RCC 7860 (cell line): ENCODE measurements around the gene MRPS7.
A peak's percentile ranks its signal among the peaks of the same experiment; 100 is the strongest.
"Not testable (repeated sequence)": the region's sequence is repeated elsewhere in the genome, so short reads cannot be mapped to it uniquely, and the experiment has no call there.

Experiments used
- DNase-seq: peaks from one replicate; pipeline ENCODE4 v3.0.0-alpha.2; 2015; ENCODE audit warnings: low spot score
- FAIRE-seq: peaks from 2 replicates; lab custom pipeline; 2012; peaks lifted over from hg19 to GRCh38; lab: Jason Lieb, UNC

Gene MRPS7

GRCh38 chr17:75270966-75271232, 9.2 kb downstream of the MRPS7 start, which contains the start of gene MIF4GD:
Gene MIF4GD (minus strand): TSS chr17:75271231. CDS start chr17:75270195, 1,036 bp downstream.
- no peak for FAIRE-seq
- DNase-seq, result no peak

GRCh38 chr17:75271233-75271954, 9.7 kb downstream of the MRPS7 start:
- no peak for FAIRE-seq

GRCh38 chr17:75271955-75272847, 10.5 kb downstream of the MRPS7 start:
- no peak for FAIRE-seq
- no peak for DNase-seq

More at GRCh38 chr17:75271233-75271954, 9.7 kb downstream of the MRPS7 start:
- DNase-seq, result peak; percentile 63

GRCh38 chr17:75272848-75273184, 11.1 kb downstream of the MRPS7 start:
- DNase-seq, result no peak
- FAIRE-seq, result no peak

- no peak for FAIRE-seq
- DNase-seq, result peak; percentile 60
Measured at GRCh38 chr17:75273977-75274708, 12.5 kb downstream of the MRPS7 start.

GRCh38 chr17:75277664-75278071, 16.0 kb downstream of the MRPS7 start:
- FAIRE-seq (no peak), DNase-seq (no peak)

- not testable (repeated sequence) for FAIRE-seq, DNase-seq
Measured at GRCh38 chr17:75280189-75280588, 18.5 kb downstream of the MRPS7 start.

- FAIRE-seq, result no peak
- no peak for DNase-seq
Measured at GRCh38 chr17:75285123-75285522, 23.4 kb downstream of the MRPS7 start.

- DNase-seq (no peak), FAIRE-seq (no peak)
Measured at GRCh38 chr17:75287221-75287620, 25.5 kb downstream of the MRPS7 start.

- no peak for FAIRE-seq
- no peak for DNase-seq
Measured at GRCh38 chr17:75288359-75288758, 26.7 kb downstream of the MRPS7 start.

- FAIRE-seq, result no peak
- peak; percentile 10 for DNase-seq
Measured at GRCh38 chr17:75288770-75289114, 27.1 kb downstream of the MRPS7 start.

- DNase-seq (peak; percentile 98), FAIRE-seq (peak; percentile 83)
Measured at GRCh38 chr17:75289115-75289831, 27.6 kb downstream of the MRPS7 start, which contains the start of gene SLC25A19. Gene SLC25A19 (minus strand): TSS chr17:75289433. CDS start chr17:75286764, 2,669 bp downstream.

GRCh38 chr17:75289832-75290337, 28.2 kb downstream of the MRPS7 start:
- no peak for FAIRE-seq
- no peak for DNase-seq

- FAIRE-seq, DNase-seq: not testable (repeated sequence)
Measured at GRCh38 chr17:75292810-75293448, 31.2 kb downstream of the MRPS7 start.

GRCh38 chr17:75295201-75296158, 33.8 kb downstream of the MRPS7 start:
- DNase-seq (no peak), FAIRE-seq (no peak)

- FAIRE-seq, result no peak
- DNase-seq, result no peak
Measured at GRCh38 chr17:75300280-75300679, 38.6 kb downstream of the MRPS7 start.

- FAIRE-seq (no peak), DNase-seq (no peak)
Measured at GRCh38 chr17:75301049-75301448, 39.4 kb downstream of the MRPS7 start.

- FAIRE-seq (no peak), DNase-seq (no peak)
Measured at GRCh38 chr17:75301502-75302206, 40.0 kb downstream of the MRPS7 start.
